H1 (cell line): ENCODE data around the gene SLC4A9. TPM values are rescaled to one million over a fixed set of nuclear protein-coding genes. Genes with fewer than 3 reads are reported as not detected.

Experiments used
- ASH2L ChIP-seq: fragments of 200-600, 300-600 bp; sonication (generic); IDR thresholded peaks from one replicate; pipeline ENCODE4 v1.7.1; 2017; ENCODE audit warnings: low read length
- CBX5 ChIP-seq: fragments of 300-800, 300-1000 bp; sonication (generic); IDR thresholded peaks from 2 replicates; pipeline ENCODE4 v1.7.1; 2016; ENCODE audit warnings: antibody characterized with exemption, low read length, low read depth
- CHD2 ChIP-seq: IDR thresholded peaks from 2 replicates; pipeline ENCODE4 v1.6.1; 2012; ENCODE audit warnings: low read length, improper control_type of control experiment
- CHD7 ChIP-seq: fragments of 300-600 bp; sonication (generic); IDR thresholded peaks from 2 replicates; pipeline ENCODE4 v1.7.1; 2012; ENCODE audit warnings: low read length, moderate library complexity, mild to moderate bottlenecking, inconsistent platforms; ENCODE audit not compliant: insufficient replicate concordance
- EGR1 ChIP-seq: IDR thresholded peaks from 2 replicates; pipeline ENCODE4 v1.6.1; 2011; ENCODE audit warnings: low read depth, low read length, borderline replicate concordance
- EZH2 ChIP-seq: fragments of 200-600 bp; sonication (generic); IDR thresholded peaks from 2 replicates; pipeline ENCODE4 v1.7.1; 2012; ENCODE audit warnings: low read depth, mild to moderate bottlenecking, moderate library complexity, low read length, inconsistent platforms; ENCODE audit not compliant: severe bottlenecking
- GABPA ChIP-seq: IDR thresholded peaks from 2 replicates; pipeline ENCODE4 v1.6.1; 2011; ENCODE audit warnings: mild to moderate bottlenecking, low read length, moderate library complexity, borderline replicate concordance; ENCODE audit not compliant: insufficient read depth
- HDAC2 ChIP-seq, 2 experiments: fragments of 300-600 bp in 1 of 2; sonication (generic) in 1 of 2; IDR thresholded peaks; 2 replicates each; pipeline ENCODE4 v1.6.1; 2011 to 2012; ENCODE audit warnings: low read depth in 2 of 2, low read length in 2 of 2, mild to moderate bottlenecking in 2 of 2, moderate library complexity in 2 of 2, borderline replicate concordance in 1 of 2, inconsistent platforms in 1 of 2
- PHF8 ChIP-seq: fragments of 200-600 bp; sonication (generic); conservative IDR thresholded peaks from 2 replicates; pipeline ENCODE4 v1.7.1; 2012; ENCODE audit warnings: low read depth, mild to moderate bottlenecking, inconsistent platforms, low read length, moderate library complexity
- TAF1 ChIP-seq: IDR thresholded peaks from 2 replicates; pipeline ENCODE4 v1.6.1; 2011; ENCODE audit warnings: mild to moderate bottlenecking, low read depth, low read length
- polyA plus RNA-seq, 7 experiments: library from polyadenylated mRNA; depleted of rRNA in 3 of 7; stranded (reverse) in 5 of 7; unstranded in 2 of 7; fragments of >200 nt in 5 of 7; fragments of 200-250 nt in 2 of 7; gene quantifications; 1 replicate in 5 of 7; 2 replicates in 1 of 7; 4 replicates in 1 of 7; pipeline versions ENCODE4 v1.2.1 to v1.2.3, GENCODE V29; 2011 to 2013; ENCODE audit warnings: missing spikeins in 2 of 7, mixed read lengths in 2 of 7
- total RNA-seq: library from RNA; stranded (reverse); fragmentation: NEBNext Ultra II Directional; extraction: Animal tissue kit (Norgen Biotek cat#: 25700); gene quantifications from 2 replicates; pipeline ENCODE4 v1.2.1, GENCODE V29; 2021
- TF ChIP-seq, protein P1 (sequence below): IDR thresholded peaks from 2 replicates; pipeline ENCODE4 v1.6.1; 2011; ENCODE audit warnings: low read length, improper control_type of control experiment

The SLC4A9 gene
- total and polyA plus RNA-seq, 2 of the 8 experiments (the other 6 are each of a cell fraction or from before 2014, with no cell fraction given): 0.15 to 0.28 TPM

DNA sequence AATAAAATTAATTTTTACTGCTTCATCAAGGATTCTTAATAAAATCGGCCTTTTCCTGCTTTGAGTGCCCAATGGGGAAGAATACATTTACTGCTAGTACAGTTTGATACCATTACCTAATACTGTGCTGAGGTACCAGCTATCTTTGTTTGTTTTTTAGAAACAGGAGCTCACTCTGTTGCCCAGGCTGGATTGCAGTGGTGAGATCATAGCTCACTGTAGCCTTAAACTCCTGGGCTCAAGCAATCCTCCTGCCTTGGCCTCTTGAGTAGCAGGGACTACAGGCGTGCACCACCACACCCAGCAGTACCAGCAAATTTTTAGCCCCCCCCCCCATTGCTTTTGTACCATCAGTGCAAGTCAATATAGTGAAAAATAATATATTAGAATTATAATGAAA is 28.1 kb downstream of the SLC4A9 start (continued):
- TF ChIP-seq CHD7 (no peak), EZH2 (no peak), EGR1 (no peak), CHD2 (no peak), GABPA (no peak), PHF8 (no peak), ASH2L (no peak), TAF1 (no peak), HDAC2 (IDR thresholded peaks at IDR 0.05; ENCODE audit: borderline replicate concordance in 1 of 2, low read depth in 2 of 2, low read length in 2 of 2) (no peak), CBX5 (no peak)
- TF ChIP-seq, protein P1, sequence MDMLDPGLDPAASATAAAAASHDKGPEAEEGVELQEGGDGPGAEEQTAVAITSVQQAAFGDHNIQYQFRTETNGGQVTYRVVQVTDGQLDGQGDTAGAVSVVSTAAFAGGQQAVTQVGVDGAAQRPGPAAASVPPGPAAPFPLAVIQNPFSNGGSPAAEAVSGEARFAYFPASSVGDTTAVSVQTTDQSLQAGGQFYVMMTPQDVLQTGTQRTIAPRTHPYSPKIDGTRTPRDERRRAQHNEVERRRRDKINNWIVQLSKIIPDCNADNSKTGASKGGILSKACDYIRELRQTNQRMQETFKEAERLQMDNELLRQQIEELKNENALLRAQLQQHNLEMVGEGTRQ: no peak
